ENCODE data around the gene TBL3.

DNA sequence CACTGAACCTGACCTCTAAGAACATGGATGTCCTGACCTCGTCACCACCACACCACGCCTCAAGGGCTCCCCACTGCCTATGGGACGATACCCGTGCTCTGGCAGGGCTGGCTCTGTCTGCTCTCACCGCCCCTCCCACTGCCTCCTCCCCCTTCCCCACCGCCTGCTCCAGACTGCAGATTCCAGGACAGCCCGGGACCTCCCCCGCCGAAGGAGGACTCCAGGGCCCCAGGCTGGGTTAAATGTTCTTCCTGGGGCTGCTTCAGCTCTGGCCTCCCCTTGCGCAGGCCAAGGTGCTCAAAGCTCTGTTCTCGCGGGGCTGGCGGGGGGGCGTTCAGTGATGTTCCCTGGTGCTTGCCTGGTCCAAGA lies 50.9 kb downstream of the TBL3 start:
- TF ChIP-seq, protein P1, sequence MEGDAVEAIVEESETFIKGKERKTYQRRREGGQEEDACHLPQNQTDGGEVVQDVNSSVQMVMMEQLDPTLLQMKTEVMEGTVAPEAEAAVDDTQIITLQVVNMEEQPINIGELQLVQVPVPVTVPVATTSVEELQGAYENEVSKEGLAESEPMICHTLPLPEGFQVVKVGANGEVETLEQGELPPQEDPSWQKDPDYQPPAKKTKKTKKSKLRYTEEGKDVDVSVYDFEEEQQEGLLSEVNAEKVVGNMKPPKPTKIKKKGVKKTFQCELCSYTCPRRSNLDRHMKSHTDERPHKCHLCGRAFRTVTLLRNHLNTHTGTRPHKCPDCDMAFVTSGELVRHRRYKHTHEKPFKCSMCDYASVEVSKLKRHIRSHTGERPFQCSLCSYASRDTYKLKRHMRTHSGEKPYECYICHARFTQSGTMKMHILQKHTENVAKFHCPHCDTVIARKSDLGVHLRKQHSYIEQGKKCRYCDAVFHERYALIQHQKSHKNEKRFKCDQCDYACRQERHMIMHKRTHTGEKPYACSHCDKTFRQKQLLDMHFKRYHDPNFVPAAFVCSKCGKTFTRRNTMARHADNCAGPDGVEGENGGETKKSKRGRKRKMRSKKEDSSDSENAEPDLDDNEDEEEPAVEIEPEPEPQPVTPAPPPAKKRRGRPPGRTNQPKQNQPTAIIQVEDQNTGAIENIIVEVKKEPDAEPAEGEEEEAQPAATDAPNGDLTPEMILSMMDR (IDR thresholded peaks at IDR 0.05): no peak
- TF ChIP-seq POLR2A (IDR thresholded peaks at IDR 0.05): no peak
